HEK293T (cell line): ENCODE results near the gene RASAL3.

Experiments used
- CTCF ChIA-PET: fragments of 350-600 bp; formaldehyde crosslinking; extraction: SDS; loops from one replicate; lab custom pipeline; 2021; ENCODE audit warnings: antibody characterized with exemption, inconsistent platforms; lab: Yijun Ruan, JAX
- POLR2A ChIA-PET: fragments of 350-600 bp; formaldehyde crosslinking; extraction: SDS; loops from one replicate; lab custom pipeline; 2020; ENCODE audit warnings: antibody characterized with exemption, inconsistent platforms; lab: Yijun Ruan, JAX
- DNase-seq: peaks from one replicate; pipeline ENCODE4 v3.0.0; 2012; ENCODE audit warnings: mixed read lengths; ENCODE audit errors: extremely low spot score
- ARNT ChIP-seq: fragments of 450-650 bp; IDR thresholded peaks from 2 replicates; pipeline ENCODE4 v1.6.1; 2017; ENCODE audit warnings: mild to moderate bottlenecking
- BHLHE40 ChIP-seq: fragments of 450-650 bp; IDR thresholded peaks from 2 replicates; pipeline ENCODE4 v1.6.1; 2016; ENCODE audit warnings: mild to moderate bottlenecking, moderate library complexity, borderline replicate concordance
- CTBP1 ChIP-seq: fragments of 450-650 bp; IDR thresholded peaks from 2 replicates; pipeline ENCODE4 v1.6.1; 2016; ENCODE audit warnings: borderline replicate concordance
- ELF4 ChIP-seq: fragments of 450-650 bp; IDR thresholded peaks from 2 replicates; pipeline ENCODE4 v1.6.1; 2017; ENCODE audit warnings: antibody characterized with exemption
- FOXA1 ChIP-seq: fragments of 450-650 bp; IDR thresholded peaks from 2 replicates; pipeline ENCODE4 v1.6.1; 2016; ENCODE audit warnings: mild to moderate bottlenecking
- FOXK2 ChIP-seq: fragments of 450-650 bp; IDR thresholded peaks from 2 replicates; pipeline ENCODE4 v1.6.1; 2016; ENCODE audit warnings: mild to moderate bottlenecking
- FOXM1 ChIP-seq: fragments of 450-650 bp; IDR thresholded peaks from 2 replicates; pipeline ENCODE4 v1.6.1; 2017; ENCODE audit warnings: mild to moderate bottlenecking, borderline replicate concordance
- HDGF ChIP-seq: fragments of 450-650 bp; IDR thresholded peaks from 2 replicates; pipeline ENCODE4 v1.6.1; 2017; ENCODE audit warnings: antibody characterized with exemption, borderline replicate concordance
- L3MBTL2 ChIP-seq: fragments of 450-650 bp; conservative IDR thresholded peaks from 2 replicates; pipeline ENCODE4 v1.6.1; 2016; ENCODE audit warnings: mild to moderate bottlenecking
- LEF1 ChIP-seq: fragments of 450-650 bp; IDR thresholded peaks from 2 replicates; pipeline ENCODE4 v1.6.1; 2017; ENCODE audit warnings: mild to moderate bottlenecking, borderline replicate concordance
- NFRKB ChIP-seq: fragments of 450-650 bp; IDR thresholded peaks from 2 replicates; pipeline ENCODE4 v1.6.1; 2016; ENCODE audit warnings: mild to moderate bottlenecking, moderate library complexity
- SP1 ChIP-seq: fragments of 450-650 bp; IDR thresholded peaks from 2 replicates; pipeline ENCODE4 v1.6.1; 2017
- SUZ12 ChIP-seq: fragments of 450-650 bp; IDR thresholded peaks from 2 replicates; pipeline ENCODE4 v1.6.1; 2016; ENCODE audit warnings: mild to moderate bottlenecking
- TARDBP ChIP-seq: fragments of 450-650 bp; IDR thresholded peaks from 2 replicates; pipeline ENCODE4 v1.6.1; 2016
- ZNF384 ChIP-seq: fragments of 450-650 bp; IDR thresholded peaks from 2 replicates; pipeline ENCODE4 v1.6.1; 2016
- TF ChIP-seq, protein P1 (sequence below): fragments of 450-650 bp; IDR thresholded peaks from 2 replicates; pipeline ENCODE4 v1.6.1; 2016

The RASAL3 gene

DNA sequence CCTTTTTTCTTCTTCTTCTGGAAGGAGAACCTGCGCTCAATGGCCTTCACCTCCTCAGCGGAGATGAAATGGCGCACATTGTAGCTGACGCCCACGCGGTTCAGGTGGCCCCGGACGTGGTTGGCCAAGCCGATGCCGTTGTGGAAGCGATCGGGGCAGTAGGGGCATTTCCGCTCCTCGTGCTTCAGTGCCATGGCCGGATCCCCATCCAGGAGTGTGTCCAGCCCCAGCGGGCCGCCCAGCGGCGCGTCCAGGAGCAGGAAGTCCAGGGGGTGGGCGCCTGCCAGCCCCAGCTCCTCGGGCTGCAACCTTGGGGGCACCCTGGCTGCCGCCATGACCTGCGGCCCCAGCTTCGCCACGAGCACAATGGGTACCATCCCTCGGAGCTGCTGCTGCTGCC lies 25.8 kb downstream of the RASAL3 start:
- ChIA-PET CTCF (interaction anchor here (1.4 kb wide), 1 partner anchor 20 kb away, joined by 3 read pairs; the partner anchor contains the start of gene AKAP8L), POLR2A (no interaction called here)
- TF ChIP-seq ZNF384 (no peak), TARDBP (no peak), FOXA1 (no peak), BHLHE40 (no peak), SUZ12 (no peak), SP1 (no peak), ARNT (no peak), FOXM1 (no peak), LEF1 (no peak), NFRKB (no peak), HDGF (no peak), ELF4 (no peak), CTBP1 (no peak), L3MBTL2 (no peak), FOXK2 (no peak)
- TF ChIP-seq, protein P1, sequence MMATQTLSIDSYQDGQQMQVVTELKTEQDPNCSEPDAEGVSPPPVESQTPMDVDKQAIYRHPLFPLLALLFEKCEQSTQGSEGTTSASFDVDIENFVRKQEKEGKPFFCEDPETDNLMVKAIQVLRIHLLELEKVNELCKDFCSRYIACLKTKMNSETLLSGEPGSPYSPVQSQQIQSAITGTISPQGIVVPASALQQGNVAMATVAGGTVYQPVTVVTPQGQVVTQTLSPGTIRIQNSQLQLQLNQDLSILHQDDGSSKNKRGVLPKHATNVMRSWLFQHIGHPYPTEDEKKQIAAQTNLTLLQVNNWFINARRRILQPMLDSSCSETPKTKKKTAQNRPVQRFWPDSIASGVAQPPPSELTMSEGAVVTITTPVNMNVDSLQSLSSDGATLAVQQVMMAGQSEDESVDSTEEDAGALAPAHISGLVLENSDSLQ: no peak
- DNase-seq: no peak

DNA sequence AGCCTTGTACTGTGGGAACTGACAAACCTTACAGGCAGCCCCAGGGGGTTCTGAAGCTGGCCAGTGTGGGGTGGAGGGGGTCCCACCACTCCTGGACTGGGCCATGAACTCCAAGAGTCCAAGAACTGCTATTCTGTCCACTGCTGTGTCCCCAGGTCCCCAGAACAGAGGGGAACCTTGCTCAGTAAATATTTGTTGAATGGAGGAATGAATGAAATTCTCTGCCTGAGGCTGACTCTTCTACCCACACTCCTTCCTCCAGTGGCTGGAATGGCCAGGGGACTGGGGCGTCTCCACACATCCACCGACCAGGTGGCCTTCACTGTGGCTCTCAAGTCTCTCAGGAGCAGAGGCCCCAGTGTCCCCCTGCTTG lies 26.2 kb downstream of the RASAL3 start:
- POLR2A ChIA-PET: no interaction called here
- CTCF ChIA-PET: no interaction called here

DNA sequence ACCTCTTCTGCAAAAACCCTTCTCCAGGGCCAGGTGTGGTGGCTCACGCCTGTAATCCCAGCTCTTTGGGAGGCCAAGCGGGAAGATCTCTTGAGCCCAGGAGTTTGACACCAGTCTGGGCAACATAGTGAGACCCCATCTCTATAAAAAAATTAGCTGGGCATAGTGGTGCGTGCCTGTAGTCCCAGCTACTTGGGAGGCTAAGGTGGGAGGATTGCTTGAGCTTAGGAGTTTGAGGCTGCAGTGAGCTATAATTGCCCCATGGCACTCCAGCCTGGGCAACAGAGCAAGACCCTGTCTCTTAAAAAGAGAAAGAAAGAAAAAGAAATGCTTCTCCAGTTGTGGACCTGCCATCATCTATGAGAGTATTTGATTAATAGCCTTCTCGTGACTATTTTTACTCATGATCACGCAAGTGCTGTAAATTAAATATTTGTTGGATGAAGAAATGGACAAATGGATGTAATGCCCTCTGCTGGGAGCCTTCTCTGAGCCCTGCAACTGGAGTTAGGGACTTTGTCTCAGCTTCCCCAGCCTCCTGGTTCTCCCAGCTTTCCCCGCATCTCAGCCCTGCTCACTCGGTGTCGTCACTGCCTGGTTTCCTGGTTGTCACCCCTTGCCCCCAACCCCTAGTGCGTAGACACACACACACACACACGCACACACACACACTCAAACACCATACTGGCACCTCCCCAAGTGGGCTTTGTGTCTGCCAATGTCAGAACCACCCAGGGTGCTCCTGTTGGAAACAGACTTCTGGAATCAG lies 26.8 kb downstream of the RASAL3 start:
- POLR2A ChIA-PET: no interaction called here
- CTCF ChIA-PET: no interaction called here
- DNase-seq: no peak
- TF ChIP-seq ZNF384 (no peak), HDGF (no peak), LEF1 (no peak), ELF4 (no peak), SP1 (no peak), NFRKB (no peak), SUZ12 (no peak), TARDBP (no peak), CTBP1 (no peak), FOXA1 (no peak), BHLHE40 (no peak), FOXM1 (no peak), FOXK2 (no peak), L3MBTL2 (no peak), ARNT (no peak)
- TF ChIP-seq, protein P1: no peak

More for the DNA sequence above, 26.2 kb downstream of the RASAL3 start:
- DNase-seq: no peak
- TF ChIP-seq CTBP1 (no peak), SP1 (no peak), TARDBP (no peak), FOXK2 (no peak), HDGF (no peak), ZNF384 (no peak), FOXA1 (no peak), L3MBTL2 (no peak), ELF4 (no peak), NFRKB (no peak), SUZ12 (no peak), BHLHE40 (no peak), LEF1 (no peak), FOXM1 (no peak), ARNT (no peak)
- TF ChIP-seq, protein P1: no peak

DNA sequence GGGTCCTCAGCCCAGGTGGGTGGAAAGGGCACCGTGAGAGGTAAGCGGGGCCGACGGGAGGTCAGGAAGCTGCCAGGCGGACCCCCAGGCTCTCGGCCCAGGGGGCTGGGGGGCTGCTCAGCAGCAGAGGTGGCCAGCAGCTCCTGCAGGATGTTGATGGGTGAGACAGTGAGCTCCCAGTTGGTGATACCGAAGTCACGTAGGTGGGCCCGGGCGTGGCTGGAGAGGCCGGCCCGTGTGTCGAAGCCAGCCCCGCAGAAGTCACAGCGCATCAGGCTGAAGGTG lies 27.6 kb downstream of the RASAL3 start:
- ChIA-PET CTCF (no interaction called here), POLR2A (no interaction called here)
- no peak for TF ChIP-seq HDGF
- no peak for TF ChIP-seq NFRKB
- no peak for TF ChIP-seq ARNT
- no peak for TF ChIP-seq ZNF384
- TF ChIP-seq FOXM1: no peak
- TF ChIP-seq, protein P1: no peak
- TF ChIP-seq TARDBP: no peak
- no peak for TF ChIP-seq FOXA1
- TF ChIP-seq SP1: no peak
- no peak for TF ChIP-seq LEF1
- TF ChIP-seq FOXK2: no peak
- no peak for TF ChIP-seq BHLHE40
- TF ChIP-seq L3MBTL2: no peak
- TF ChIP-seq CTBP1: no peak
- no peak for TF ChIP-seq ELF4
- no peak for TF ChIP-seq SUZ12
- no peak for DNase-seq

DNA sequence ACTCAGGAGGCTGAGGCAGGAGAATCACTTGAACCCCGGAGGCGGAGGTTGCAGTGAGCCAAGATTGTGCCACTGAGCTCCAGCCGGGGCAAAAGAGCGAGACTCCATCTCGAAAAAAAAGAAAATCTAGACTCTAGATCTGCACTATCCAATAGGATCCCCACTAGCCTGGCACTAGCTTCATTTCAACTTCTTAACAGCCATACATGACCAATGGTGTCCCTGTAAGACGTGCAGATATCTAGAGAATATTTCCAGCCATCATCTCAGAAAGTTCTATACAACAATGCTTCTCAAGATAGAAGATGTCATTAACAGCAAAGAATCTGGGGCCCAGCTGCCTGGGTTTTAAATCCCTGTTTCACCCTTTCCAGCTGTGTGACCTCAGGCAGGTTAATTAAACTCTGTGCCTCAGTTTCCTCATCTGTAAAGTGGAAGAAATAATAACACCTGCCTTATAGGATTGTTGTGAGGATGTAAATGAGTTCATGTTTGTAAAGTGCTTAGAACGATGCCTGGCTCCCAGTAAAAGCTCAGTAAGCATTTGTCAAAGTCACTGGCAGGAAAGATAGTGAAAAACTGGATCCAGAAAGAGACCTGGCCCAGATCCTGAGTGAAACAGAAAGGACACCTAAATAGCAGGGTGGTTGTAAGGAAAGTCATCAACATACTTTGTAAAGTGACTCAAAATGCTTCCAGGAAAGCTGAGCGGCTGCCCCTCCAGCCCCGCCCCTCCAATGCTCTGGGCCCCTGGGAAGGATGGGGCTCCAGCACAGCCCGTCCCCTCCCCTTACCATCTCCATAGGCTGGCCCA lies 28.1 kb downstream of the RASAL3 start:
- TF ChIP-seq LEF1 (no peak), FOXK2 (no peak), FOXA1 (no peak), ELF4 (no peak), FOXM1 (no peak), SUZ12 (no peak)
- POLR2A ChIA-PET: no interaction called here
- CTCF ChIA-PET: interaction anchor here (1.0 kb wide), 1 partner anchor 17 kb away, joined by 3 read pairs; the partner anchor contains the start of gene AKAP8L
- no peak for DNase-seq
